Right lung (tissue), 10 donors: ENCODE results near the gene NOA1. TPM values are rescaled to one million over a fixed set of nuclear protein-coding genes. Genes with fewer than 3 reads are reported as not detected.

ENCODE experiments used
- DNase-seq, 2 donors: peaks; one replicate each; pipeline ENCODE4 v3.0.0-alpha.2; 2013
- long read RNA-seq, 8 donors: transcript quantifications; one replicate each; lab custom pipeline, GENCODE V29; 2026
- polyA plus RNA-seq, 5 donors: library from polyadenylated mRNA; unstranded; fragments of 120-200 nt; gene quantifications; one replicate each; pipeline versions ENCODE4 v1.2.1 to v1.2.3, GENCODE V29; 2013; ENCODE audit warnings: inconsistent platforms in 1 of 5, low replicate concordance in 1 of 5; ENCODE audit not compliant: insufficient read length in 5 of 5, insufficient read depth in 1 of 5

The NOA1 gene
- 10 to 100 TPM; 22.5 to 23.9 (median 23.3) TPM for polyA plus RNA-seq
- long read RNA-seq, donor 1, transcript NOA1-201 (7 exons, 3,415 nt): major isoform, 15 of 214 reads
- long read RNA-seq, donor 1, partial matches to known transcripts: 199 of 214 reads
- long read RNA-seq, donor 1, other reads (novel, unspliced or antisense): 0 of 214 reads
- long read RNA-seq, donor 2, transcript NOA1-201 (7 exons, 3,415 nt): major isoform, 15 of 15 reads
- long read RNA-seq, donor 2, partial matches to known transcripts: 0 of 15 reads
- long read RNA-seq, donor 2, other reads (novel, unspliced or antisense): 0 of 15 reads
- long read RNA-seq, donor 3, transcript NOA1-201 (7 exons, 3,415 nt): major isoform, 17 of 26 reads
- long read RNA-seq, donor 3, partial matches to known transcripts: 9 of 26 reads
- long read RNA-seq, donor 3, other reads (novel, unspliced or antisense): 0 of 26 reads
- long read RNA-seq, donor 4, transcript NOA1-201 (7 exons, 3,415 nt): major isoform, 12 of 113 reads
- long read RNA-seq, donor 4, partial matches to known transcripts: 95 of 113 reads
- long read RNA-seq, donor 4, other reads (novel, unspliced or antisense): 6 of 113 reads
- long read RNA-seq, donor 5, transcript NOA1-201 (7 exons, 3,415 nt): major isoform, 34 of 392 reads
- long read RNA-seq, donor 5, partial matches to known transcripts: 358 of 392 reads
- long read RNA-seq, donor 5, other reads (novel, unspliced or antisense): 0 of 392 reads
- long read RNA-seq, donor 6, transcript NOA1-201 (7 exons, 3,415 nt): major isoform, 25 of 45 reads
- long read RNA-seq, donor 6, partial matches to known transcripts: 20 of 45 reads
- long read RNA-seq, donor 6, other reads (novel, unspliced or antisense): 0 of 45 reads
- long read RNA-seq, donor 7, transcript NOA1-201 (7 exons, 3,415 nt): major isoform, 14 of 48 reads
- long read RNA-seq, donor 7, partial matches to known transcripts: 34 of 48 reads
- long read RNA-seq, donor 7, other reads (novel, unspliced or antisense): 0 of 48 reads
- long read RNA-seq, donor 8, transcript NOA1-201 (7 exons, 3,415 nt): major isoform, 5 of 5 reads
- long read RNA-seq, donor 8, partial matches to known transcripts: 0 of 5 reads
- long read RNA-seq, donor 8, other reads (novel, unspliced or antisense): 0 of 5 reads

DNA sequence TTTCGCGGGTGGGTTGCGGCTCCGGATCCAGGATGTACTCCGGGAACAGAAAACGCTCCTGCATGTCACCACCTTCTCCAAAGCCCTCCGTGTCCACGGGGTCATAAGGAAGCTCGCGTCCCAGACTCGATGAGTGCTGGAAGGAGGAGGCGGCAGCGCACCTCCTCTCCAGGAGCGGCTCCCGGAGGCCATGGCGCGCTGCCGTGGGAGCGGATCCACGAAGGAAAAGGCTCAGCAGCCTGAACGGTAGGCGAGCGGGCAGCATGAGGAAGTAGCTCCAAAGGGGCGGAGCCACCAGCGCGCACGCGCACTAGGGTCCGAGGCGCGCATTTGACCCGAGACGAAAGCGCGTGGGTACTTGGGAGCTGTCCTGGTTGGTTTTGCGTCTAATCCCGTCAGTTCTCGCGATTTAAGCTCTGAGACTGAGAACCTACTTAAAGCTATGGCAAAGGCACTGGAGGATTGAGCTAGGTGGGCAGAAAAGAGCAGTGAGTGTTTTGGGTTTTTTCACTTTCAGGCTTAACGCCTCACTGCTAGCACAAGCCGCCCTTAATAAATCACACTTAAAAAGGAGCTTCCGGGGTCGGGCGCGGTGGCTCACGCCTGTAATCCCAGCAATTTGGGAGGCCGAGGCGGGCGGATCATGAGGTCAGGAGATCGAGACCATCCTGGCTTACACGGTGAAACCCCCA lies at the start of gene NOA1:
TSS of gene NOA1 (minus strand) at position 286 of the 692 bp plus-strand sequence. CDS start at position 265, 21 bp downstream.
- peak; percentile 98 to 99 for DNase-seq

DNA sequence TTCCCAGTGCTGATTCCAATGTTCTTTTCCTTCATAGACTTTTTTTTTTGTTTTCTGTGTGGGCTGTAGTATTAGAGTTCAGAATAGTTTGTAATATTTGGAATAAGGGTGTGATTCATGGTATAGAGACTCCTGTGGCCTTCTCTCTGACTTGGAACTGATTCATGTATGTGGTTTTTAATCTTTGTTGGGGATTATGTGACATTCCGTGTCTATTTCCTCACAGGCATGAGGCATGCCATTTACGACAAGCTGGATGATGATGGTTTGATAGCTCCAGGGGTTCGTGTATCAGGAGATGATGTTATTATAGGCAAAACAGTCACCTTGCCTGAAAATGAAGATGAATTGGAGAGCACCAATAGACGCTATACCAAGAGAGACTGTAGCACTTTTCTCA lies 45.7 kb upstream of the NOA1 start:
- no peak for DNase-seq

DNA sequence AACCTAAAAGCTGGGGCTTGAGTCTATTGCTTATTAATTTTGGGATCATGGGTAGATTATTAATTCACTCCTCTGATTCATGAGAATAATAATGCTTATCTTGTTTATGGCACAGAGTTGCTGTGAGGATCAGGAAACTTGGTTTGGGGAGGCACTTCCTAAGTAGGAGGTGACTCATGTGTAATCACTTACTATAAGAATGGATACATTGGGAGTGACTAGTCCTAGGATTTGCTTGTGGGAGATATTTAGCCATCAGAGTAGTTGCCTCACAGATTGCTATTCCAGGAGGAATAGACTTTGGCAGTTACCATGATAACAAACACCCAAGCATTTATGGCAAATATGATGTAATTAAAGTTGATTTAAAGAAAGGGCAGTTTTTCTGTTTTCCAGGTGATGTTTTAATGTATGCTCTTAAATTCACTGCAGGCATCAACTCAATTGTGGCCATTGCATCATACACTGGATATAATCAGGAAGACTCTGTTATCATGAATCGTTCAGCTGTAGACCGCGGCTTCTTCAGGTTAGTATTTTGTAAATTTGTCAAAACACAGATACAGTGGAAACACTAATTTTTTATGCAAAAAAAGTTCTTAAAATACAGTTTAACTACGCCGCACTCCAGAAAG lies 43.2 kb upstream of the NOA1 start:
- DNase-seq: no peak

DNA sequence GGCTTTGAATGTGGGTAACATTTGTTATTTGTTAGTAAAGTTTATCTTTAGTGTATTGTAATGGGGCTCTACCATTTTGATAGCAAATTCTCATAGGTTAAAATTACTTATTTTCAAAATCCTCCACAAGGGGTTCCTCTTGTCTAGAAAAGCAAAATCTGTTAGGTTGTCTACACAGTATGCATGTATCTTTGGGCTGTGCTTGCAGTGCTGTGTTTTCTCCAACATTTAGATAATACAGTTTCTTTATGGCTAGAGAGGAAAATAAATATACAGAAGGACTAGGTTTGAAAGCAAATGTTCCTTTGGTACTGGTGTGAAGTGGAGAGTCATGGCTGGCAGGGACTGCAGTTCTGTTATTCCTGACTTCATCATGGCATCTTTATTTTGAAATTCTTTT lies 41.6 kb upstream of the NOA1 start:
- DNase-seq: no peak

DNA sequence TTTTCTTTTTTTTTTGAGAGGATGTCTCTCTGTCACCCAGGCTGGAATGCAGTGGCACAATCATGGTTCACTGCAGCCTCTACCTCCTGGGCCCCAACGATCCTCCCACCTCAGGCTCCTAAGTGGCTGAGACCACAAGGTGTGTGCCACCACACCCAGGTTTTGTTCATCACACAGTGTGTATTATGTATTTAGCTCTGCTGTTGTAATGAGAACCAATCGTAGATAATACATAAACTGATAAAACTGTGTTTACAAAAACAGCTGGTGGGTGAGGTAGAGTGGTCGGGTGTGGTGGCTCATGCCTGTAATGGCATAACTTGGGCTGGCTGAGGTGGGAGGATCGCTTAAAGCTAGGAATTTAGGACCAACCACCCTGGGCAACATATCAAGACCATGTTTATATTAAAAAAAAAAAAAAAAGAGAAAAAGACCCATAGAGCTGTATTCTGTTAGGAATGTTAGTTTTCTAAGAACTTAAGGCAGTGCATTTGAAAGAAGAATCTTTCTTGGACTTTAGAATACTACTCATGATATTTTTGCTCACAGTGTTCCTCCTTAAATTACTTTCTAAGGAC lies 36.2 kb upstream of the NOA1 start:
- DNase-seq: no peak

DNA sequence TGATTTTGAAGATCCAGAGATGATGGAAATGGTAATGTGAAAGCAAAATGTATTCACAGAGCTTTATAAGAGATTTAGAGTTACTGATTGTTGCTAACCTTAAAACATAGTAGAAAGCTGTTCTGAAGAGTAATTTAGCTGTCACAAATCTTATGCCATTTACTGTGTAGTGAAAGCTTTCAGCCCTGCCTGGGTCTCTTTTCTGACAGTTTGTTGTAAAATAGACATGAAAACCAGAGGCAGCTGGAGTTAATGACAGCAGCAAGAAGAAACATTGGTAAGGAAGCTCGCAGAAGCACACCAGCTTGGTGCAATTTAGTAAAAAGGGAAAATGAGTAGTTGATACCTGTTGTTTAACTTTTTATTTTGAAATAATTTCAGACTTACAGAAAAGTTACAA lies 22.3 kb upstream of the NOA1 start:
- DNase-seq: no peak

DNA sequence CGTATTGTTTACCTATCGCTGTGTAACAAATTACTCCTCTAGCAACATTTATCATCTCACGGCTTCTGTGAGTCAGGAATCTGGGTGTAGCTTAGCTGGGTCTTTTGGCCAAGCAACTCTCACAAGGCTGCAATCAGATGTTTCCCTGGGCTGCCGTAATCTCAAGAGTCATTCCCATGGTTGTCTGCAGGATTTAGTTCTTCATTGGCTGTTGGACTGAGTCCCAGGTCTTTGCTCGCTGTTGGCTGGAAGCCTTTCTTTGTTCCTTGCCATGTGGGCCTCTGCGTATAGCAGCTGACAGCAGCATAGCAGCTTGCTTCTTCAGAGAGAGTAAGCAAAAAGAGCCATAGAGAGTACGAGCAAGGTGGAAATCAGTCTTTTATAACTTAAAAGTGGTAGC lies 18.1 kb upstream of the NOA1 start:
- peak; percentile 79 to 86 for DNase-seq

DNA sequence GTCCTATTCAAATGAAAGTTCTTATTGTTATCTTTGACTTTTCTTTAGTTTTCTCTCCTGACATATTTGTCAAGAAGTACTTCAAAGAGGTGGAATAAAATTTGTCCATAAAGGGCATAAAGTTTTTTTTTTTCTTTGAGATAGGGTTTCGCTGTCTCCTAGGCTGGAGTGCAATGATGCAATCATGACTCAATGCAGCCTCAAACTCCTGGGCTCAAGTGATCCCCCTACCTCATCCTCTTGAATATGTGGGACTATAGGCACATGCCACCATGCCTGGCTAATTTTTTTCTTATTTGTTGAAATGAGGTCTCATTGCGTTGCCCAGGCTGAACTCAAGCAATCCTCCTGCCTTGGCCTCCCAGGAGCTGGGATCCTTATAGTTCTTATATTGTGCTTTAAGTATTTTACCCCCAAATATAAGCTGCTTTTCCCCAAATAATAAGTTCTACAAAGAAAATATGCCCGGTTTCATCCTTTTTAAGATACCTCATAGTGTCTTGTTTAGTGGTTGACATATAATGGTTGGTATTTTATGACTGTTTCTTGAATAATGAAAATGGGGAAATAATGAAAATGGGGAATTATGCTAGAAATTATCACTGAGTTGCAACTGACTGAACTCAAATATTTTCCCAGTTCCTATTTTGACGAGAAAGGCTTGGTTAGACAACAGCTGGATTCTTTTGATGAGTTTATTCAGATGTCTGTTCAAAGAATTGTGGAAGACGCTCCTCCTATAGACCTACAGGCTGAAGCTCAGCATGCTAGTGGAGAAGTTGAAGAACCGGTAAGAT lies 12.9 kb upstream of the NOA1 start:
- no peak for DNase-seq

DNA sequence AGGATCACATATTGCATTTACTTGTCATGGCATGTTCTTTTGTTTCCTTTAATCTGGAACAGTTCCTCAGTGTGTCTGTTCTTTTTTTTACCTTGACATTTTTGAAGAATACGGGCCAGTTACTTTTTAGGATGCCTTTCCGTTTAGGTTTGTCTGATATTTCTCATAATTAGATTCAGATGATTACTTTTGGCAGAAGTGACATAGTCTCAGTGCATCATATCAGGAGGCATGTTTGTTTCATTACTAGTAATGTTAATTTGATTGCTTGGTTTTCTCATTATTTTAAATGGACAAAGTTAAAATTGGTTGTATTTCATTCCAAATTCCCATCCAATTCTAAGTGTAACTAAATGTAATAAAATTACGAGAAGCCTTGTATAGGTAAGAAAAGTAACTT lies 9.5 kb upstream of the NOA1 start:
- no peak for DNase-seq

DNA sequence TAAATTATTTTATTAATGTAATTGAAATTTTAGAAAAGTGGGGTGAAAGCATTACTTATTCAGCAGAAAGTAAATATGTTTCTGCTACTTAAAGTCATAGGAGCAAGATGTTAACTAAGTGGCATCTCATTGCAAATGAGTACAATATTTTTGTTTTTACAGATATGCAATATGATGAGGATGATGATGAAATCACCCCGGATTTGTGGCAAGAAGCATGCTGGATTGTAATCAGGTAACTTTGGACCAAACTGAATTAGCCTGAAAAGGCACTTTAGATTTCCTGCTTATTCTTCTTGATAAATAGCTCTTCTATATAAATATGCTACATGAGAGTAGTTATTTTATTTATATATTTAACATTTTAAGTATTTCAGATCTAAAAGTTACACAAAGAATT lies 8.8 kb upstream of the NOA1 start:
- no peak for DNase-seq

DNA sequence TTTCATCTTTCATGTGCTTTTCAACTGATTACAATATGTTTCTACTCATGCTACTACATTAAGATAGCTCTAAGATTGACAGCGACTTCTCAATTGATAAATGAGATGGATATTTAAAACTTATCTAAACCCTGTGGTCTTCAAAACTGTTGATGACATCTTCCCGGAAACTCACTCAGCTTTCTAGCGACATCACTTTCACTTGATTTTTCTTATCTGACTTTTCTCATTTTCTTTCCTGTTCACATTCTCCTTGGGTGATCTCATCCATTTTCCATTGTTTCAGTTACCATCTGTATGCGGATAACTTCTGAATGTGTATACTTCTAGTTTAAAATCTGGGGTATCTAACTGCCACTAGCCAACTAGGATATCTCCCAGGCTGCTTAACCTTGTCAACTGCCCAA lies 4.4 kb upstream of the NOA1 start:
- DNase-seq: no peak

DNA sequence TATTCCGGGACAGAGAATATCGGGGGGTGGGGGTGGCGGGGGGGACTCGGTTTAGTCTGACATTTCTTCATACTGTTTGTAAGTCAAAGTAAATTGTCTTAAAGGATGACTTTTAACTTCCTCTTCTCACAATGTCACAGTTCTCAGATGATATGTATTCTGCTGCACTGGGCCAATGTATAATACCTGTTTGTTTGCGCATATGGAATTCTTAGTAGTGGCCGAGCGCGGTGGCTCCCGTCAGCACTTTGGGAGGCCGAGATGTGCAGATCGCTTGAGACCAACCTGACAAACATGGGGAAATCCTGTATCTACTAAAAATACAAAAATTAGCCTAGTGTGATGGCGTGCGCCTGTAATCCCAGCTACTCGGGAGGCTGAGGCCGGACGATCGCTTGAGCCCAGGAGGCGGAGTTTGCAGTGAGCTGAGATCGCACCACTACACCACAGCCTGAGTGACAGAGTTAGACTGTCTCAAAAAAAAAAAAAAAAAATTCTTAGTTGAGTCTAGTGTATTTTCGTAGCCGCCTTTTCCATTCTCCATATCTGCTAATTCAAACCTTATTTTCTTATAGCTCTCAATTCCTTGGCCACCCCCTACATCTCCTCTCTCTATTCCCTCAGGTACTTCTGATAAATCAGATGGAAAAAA lies 2.1 kb upstream of the NOA1 start:
- no peak for DNase-seq

DNA sequence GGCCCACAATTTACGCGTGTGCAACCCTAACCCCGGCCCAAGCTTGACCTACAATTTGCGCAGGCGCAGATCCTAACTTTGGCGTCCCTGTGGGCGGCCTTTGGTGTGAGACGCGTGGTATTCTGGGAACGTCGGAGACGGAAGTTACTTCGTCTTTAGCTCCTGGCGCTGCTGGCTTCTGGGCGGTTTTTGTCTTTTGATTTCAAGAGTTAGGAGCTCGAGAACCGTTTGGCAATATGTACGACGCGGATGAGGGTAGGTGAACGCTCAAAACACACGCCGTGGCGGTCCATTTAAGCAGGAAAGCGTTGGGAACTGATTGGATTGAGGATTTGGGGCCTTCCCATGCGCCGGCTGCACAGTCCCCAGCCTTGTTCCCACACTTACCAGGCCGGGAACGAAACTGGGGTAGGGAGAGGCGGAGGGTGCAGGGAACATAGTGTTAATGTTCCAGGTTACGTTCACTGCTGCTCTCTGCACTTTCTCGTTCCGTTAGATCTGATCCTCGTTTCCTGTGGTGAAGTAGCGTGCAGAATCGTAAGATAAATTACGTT lies 1.4 kb upstream of the NOA1 start, which contains the start of gene POLR2B:
TSS of gene POLR2B (plus strand) at position 147 of the 554 bp plus-strand sequence. CDS start at position 237, 90 bp downstream.
- DNase-seq: peak; percentile 86 to 91

DNA sequence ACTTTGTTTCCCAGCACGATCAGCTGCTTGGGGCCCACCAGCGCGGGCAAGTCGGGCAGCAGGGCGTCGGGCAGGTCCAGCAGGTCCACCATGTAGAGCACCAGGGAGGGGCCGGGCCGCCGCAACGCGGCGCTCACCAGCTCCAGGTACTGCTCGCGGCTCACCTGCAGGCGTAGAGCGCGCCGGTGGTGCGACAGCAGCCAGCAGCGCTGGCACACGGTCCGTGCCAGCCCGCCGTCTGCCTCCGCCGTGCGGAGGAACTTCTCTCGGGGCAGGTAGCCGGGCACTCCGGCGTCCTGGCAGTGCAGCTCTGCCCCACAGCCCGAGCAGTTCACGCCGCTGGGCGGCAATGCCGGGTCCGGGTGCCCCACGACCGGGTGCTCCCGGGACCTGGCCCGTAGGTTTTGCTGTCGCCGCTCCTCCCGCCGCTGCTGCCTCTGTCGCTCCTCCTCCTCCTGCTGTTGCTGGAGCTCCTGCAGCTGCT lies 527 bp downstream of the NOA1 start:
- peak in 1 of 2 donors; percentile 30 for DNase-seq

DNA sequence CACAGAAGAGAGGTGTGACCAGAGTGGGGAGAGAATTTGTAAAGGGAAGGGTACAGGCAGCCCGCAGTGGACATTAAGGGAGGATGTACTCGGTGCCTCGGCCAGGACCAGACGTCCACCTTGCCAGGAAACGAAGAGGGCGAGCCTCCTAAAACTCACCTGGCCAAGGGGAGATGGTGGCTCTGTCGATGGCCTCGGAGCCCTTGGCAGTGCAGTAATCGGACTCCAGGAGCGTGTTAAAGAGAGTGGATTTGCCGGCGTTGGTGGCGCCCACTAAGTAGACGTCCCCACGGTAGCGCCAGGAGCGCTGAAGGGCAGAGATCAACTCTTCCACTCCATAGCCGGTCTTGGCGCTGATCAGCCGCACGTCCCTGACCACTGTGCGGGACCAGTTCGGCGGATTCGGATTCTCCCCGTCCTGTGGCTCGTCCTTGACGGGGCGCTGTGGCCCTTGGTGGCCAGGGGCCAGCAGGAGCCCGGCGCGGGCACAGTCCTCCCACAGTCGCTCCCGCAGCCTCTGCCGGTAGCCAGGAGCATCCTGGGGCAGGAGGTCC lies 1.0 kb downstream of the NOA1 start:
- peak in 1 of 2 donors; percentile 16 for DNase-seq

DNA sequence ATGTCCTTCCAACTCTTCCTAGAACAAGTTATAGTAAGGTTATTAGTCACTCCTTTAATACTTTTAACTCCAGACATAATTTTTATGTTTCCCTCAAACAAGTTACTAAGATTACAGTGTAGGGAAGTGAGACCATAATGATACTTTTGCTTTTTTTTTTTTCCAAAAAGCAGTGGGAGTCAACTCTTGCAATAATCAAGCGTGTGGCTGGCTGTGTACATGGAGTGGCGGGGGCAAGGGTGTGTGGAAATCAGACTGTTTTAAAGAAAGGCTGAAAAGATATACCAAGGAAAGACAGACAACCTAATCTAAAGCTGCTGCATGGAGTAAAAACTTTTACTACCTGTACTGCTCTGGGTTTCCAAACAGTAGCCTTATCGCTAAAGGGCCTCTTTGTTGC lies 4.1 kb downstream of the NOA1 start:
- DNase-seq: no peak

DNA sequence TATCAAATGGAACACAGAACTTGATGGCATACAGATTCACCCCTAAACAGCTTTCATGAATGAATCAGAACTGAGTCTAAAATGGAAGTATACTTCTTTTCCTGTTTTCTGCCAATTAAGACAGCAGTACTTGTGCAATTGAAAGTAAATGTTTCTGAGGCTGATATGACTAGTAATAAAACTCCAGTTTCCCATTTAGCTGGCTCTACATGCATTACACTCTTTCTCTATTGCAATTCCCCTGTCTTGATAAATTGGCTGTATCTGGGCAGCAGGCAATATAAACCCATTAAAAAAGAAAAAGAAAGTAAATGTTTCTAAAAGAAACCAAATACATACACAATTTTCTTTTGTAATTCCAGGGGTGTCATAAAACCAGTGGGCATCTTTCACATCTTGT lies 4.6 kb downstream of the NOA1 start:
- no peak for DNase-seq

DNA sequence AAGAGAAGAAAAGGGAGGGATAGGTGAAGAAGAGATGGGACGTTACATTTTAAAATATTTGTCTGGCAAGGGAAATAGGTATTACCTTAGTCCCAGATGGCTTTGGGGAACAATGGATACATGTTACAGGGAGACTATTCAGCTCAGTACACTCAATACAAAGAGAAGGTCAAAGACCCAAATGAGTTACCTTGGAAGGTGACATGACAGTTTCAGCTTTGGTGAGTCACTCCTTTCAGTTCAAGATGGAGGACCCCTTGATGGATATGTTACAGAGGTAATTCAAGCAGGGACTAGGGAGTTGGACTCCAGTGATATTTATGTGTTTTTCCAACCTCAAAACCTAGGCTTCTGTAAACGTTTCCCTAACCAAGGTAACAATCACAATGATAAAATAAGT lies 5.0 kb downstream of the NOA1 start:
- DNase-seq: no peak
